ENCODE results near the gene NANOS2. TPM values are rescaled to one million over a fixed set of nuclear protein-coding genes. Genes with fewer than 3 reads are reported as not detected.

Gene NANOS2
- total and polyA plus RNA-seq, 2 of the 4 experiments (the other 2 are of a cell fraction), result not detected

GRCh38 chr19:45876161-45876410 is 38.5 kb downstream of the NANOS2 start:
- Histone ChIP-seq H3K79me1 (ENCODE audit: low read depth in 1 of 2, low read length in 2 of 2) (no peaks in the 10 kb centered on the region), H3K27me3 (ENCODE audit: control insufficient read depth, insufficient read depth, low read length) (peaks cover 30% of the 10 kb centered on the region), H2AFZ (replicated peaks; ENCODE audit: low read length, poor library complexity) (peak overlapping the region; percentile 90), H4K20me1 (ENCODE audit: insufficient read depth, low read length) (no peaks in the 10 kb centered on the region), H2BK15ac (ENCODE audit: low read depth, low read length) (0 out of 3 replicates have a peak overlapping the region, but pooled peaks have one; percentile 2), H3K18ac (ENCODE audit: low read depth, low read length) (no peak overlapping the region), H3K4me1 (ENCODE audit: control insufficient read depth, insufficient read depth, low read length) (peaks cover 4% of the 10 kb centered on the region; the same call in 1 of the 2 replicates), H4K91ac (ENCODE audit: insufficient read depth, low read depth, low read length) (no peak overlapping the region; the same call in 1 of the 2 replicates), H2BK20ac (ENCODE audit: low read depth, low read length) (no peak overlapping the region), H4K5ac (ENCODE audit: low read depth, low read length) (no peak overlapping the region; the same call in 1 of the 2 replicates), H3K9me3 (ENCODE audit: control insufficient read depth, insufficient read depth, low read length) (no peaks in the 10 kb centered on the region), H3K4ac (ENCODE audit: low read depth, low read length) (no peak overlapping the region), H4K8ac (ENCODE audit: low read depth in 2 of 2, low read length in 2 of 2) (peak overlapping the region; percentile 70 to 82; a peak in 2 of 4 replicates), H3K36me3 (ENCODE audit: control insufficient read depth, insufficient read depth, low read length) (no peaks in the 10 kb centered on the region), H3K9ac (ENCODE audit: low read depth, low read length) (peak overlapping the region; percentile 38; the same call in 1 of the 2 replicates), H2BK120ac (ENCODE audit: low read depth, low read length) (peak overlapping the region; percentile 19; the same call in 1 of the 2 replicates), H3K4me2 (ENCODE audit: low read depth, low read length) (no peak overlapping the region), H2AK9ac (replicated peaks; ENCODE audit: low read depth, low read length, poor library complexity) (no peak overlapping the region), H3K14ac (replicated peaks; ENCODE audit: low read depth, low read length) (no peak overlapping the region), H3K23ac (ENCODE audit: low read depth, low read length) (no peak overlapping the region), H2BK5ac (ENCODE audit: low read depth, low read length, poor library complexity, severe bottlenecking) (no peak overlapping the region), H3K4me3 (ENCODE audit: insufficient read depth, low read depth, low read length) (no peak overlapping the region), H3K56ac (ENCODE audit: extremely low read depth, insufficient read depth, low read length) (no peak overlapping the region), H2AK5ac (ENCODE audit: low read depth, low read length) (no peak overlapping the region), H3K9me1 (ENCODE audit: insufficient read depth, low read length) (no peaks in the 10 kb centered on the region), H3K27ac (ENCODE audit: insufficient read depth, low read length) (no peak overlapping the region)
- TF ChIP-seq FOS (IDR thresholded peaks at IDR 0.05; ENCODE audit: low read depth, low read length) (no peak), CTCF (conservative IDR thresholded peaks at IDR 0.05; ENCODE audit: low read depth, low read length) (no peak), MAZ (IDR thresholded peaks at IDR 0.05; ENCODE audit: borderline replicate concordance, low read depth, low read length) (no peak), RFX5 (IDR thresholded peaks at IDR 0.05; ENCODE audit: low read depth, low read length) (no peak), RCOR1 (IDR thresholded peaks at IDR 0.05; ENCODE audit: insufficient replicate concordance, low read length) (no peak), MAFK (IDR thresholded peaks at IDR 0.05; ENCODE audit: low read depth, low read length) (no peak), NFE2L2 (IDR thresholded peaks at IDR 0.05; ENCODE audit: low read depth, low read length) (no peak), BHLHE40 (IDR thresholded peaks at IDR 0.05; ENCODE audit: low read depth, low read length) (no peak), CHD1 (IDR thresholded peaks at IDR 0.05; ENCODE audit: low read depth, low read length) (no peak), RAD21 (IDR thresholded peaks at IDR 0.05; ENCODE audit: low read length) (no peak), CEBPB (IDR thresholded peaks at IDR 0.05; ENCODE audit: low read depth, low read length) (no peak), USF2 (IDR thresholded peaks at IDR 0.05; ENCODE audit: low read depth, low read length) (no peak), MXI1 (IDR thresholded peaks at IDR 0.05; ENCODE audit: borderline replicate concordance, low read depth, low read length) (no peak), SMC3 (IDR thresholded peaks at IDR 0.05; ENCODE audit: low read depth, low read length) (no peak)
- TF ChIP-seq, protein P1, sequence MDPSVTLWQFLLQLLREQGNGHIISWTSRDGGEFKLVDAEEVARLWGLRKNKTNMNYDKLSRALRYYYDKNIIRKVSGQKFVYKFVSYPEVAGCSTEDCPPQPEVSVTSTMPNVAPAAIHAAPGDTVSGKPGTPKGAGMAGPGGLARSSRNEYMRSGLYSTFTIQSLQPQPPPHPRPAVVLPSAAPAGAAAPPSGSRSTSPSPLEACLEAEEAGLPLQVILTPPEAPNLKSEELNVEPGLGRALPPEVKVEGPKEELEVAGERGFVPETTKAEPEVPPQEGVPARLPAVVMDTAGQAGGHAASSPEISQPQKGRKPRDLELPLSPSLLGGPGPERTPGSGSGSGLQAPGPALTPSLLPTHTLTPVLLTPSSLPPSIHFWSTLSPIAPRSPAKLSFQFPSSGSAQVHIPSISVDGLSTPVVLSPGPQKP (IDR thresholded peaks at IDR 0.05; ENCODE audit: borderline replicate concordance, low read depth, low read length), result no peak
- ChIA-PET POLR2A (ENCODE audit: unreplicated experiment) (no interaction called here), CTCF (no interaction called here)
- dilution Hi-C loops (cut with HindIII; ENCODE audit: low sequenced_read_pairs, unreplicated experiment) (no loop called here), intact Hi-C loops (cut with micrococcal nuclease) (no loop called here), in situ Hi-C loops (cut with MboI; ENCODE audit: low sequenced_read_pairs) (no loop called here)
- no peak for DNase-seq
- ATAC-seq (ENCODE audit: low read depth), result peak; percentile 7
- BruUV-seq (replicated peaks), result no TSS peak
- 38% methylated on average over 3 of the region's 4 CpGs; no CpG with 5 or more reads in 1 of the 2 experiments for WGBS, 2 experiments (ENCODE audit: extremely low coverage in 2 of 2, insufficient read length in 1 of 2)
